Mucosa of descending colon (tissue), 3 donors: ENCODE measurements around the gene TPSG1. TPM values are rescaled to one million over a fixed set of nuclear protein-coding genes. Genes with fewer than 3 reads are reported as not detected.
A peak's percentile ranks its signal among the peaks of the same experiment; 100 is the strongest.

Experiments
- ATAC-seq: fragments of 200-7000 bp; cut with Tn5 transposase; one replicate; pipeline ENCODE4 v1.9.1; 2020; ENCODE audit warnings: mild to moderate bottlenecking, moderate library complexity
- DNase-seq, 3 donors: peaks; one replicate each; pipeline ENCODE4 v3.0.0-alpha.2; 2020
- H3K36me3 ChIP-seq: fragments of 200-600 bp; one replicate; pipeline ENCODE4 v1.8.0; 2021; ENCODE audit warnings: low read depth, mild to moderate bottlenecking
- H3K4me1 ChIP-seq: fragments of 200-600 bp; one replicate; pipeline ENCODE4 v1.8.0; 2021; ENCODE audit warnings: low read depth, mild to moderate bottlenecking
- H3K4me3 ChIP-seq: fragments of 200-600 bp; one replicate; pipeline ENCODE4 v1.8.0; 2021; ENCODE audit warnings: mild to moderate bottlenecking
- H3K9me3 ChIP-seq: fragments of 200-600 bp; one replicate; pipeline ENCODE4 v1.8.0; 2021; ENCODE audit warnings: mild to moderate bottlenecking
- intact Hi-C, 2 donors: fragments of 100-400 bp; cut with DNase I in 1 of 2; cut with micrococcal nuclease in 1 of 2; formaldehyde crosslinking; loops; one replicate each; pipeline versions ENCODE4 v1.11.0 to v1.11.1; 2022; cut with DNase I, micrococcal nuclease
- total RNA-seq, 3 donors: library from RNA; stranded (reverse); fragmentation: NEBNext Ultra II Directional in 2 of 3; extraction: Animal tissue kit (Norgen Biotek cat#: 25700) in 2 of 3; gene quantifications; one replicate each; pipeline versions ENCODE4 v1.2.1 to v1.2.4, GENCODE V29; 2021 to 2023
- TF ChIP-seq, protein P1 (sequence below): fragments of 200-600 bp; IDR thresholded peaks from one replicate; pipeline ENCODE4 v1.8.0; 2022; ENCODE audit warnings: antibody characterized with exemption, mild to moderate bottlenecking
- donor health status: DM: no; HTN: no; CAD: no; lungs with moderate emphysema.
- donor health status: DM: no; HTN: no; CAD: no.
- donor health status: DM: no; HTN: yes; CAD: no.

The TPSG1 gene
- total RNA-seq, 3 donors from 2014 or later: 23.3 to 61.3 (median 53.7) TPM

DNA sequence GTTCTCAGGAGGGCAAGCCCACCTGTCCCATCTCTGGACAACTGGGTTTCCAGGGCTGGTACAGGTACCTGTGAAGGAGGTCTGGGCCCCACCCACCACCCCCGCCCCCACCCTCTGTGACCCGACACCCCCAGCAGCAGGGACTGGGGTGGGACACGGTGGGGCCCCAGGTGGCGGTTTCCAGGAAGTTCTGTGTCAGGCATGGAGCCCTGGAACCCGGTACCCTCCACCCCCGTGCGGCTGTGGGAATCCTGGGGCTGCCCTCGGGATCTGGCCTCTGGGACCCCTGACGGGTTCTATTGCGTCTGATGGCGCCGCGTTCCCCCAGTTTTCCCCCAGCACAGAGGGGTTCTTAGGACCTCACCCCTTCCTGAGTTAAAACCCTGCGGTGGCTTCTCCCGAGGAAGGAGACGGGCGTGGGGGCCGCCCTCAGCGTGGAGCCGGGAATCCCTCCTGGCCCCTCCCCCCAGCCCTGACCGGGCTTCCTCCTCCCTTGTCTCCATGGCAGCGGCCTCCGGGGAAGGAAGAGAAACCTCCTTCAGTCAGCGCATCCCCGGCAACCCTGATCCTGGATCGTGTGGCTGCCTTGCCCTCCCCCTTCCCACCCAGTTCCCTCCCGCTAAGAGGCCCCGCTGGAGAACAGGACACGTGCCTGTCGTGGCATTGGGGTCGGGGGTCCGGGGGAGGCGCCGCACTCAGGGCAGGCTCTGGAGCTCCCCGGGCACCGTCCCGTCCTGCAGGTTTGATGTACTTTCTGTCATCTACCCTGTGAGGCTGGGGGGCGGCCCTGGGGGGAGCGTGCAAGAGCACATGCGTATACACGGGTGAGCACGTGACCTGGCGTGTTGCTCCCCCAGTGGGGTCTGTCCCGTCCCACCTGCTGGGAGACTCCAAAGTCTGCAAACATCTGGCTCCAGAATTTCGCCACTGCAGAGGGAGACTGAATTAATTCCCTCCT is 41.8 kb downstream of the TPSG1 start:
- no peaks in the 10 kb centered on the region for H3K9me3 ChIP-seq
- intact Hi-C loops: no loop called here
- H3K36me3 ChIP-seq: no peaks in the 10 kb centered on the region
- peaks cover 5% of the 10 kb centered on the region for H3K4me1 ChIP-seq
- ATAC-seq: peak; percentile 38
- H3K4me3 ChIP-seq: no peak overlapping the region
- TF ChIP-seq, protein P1, sequence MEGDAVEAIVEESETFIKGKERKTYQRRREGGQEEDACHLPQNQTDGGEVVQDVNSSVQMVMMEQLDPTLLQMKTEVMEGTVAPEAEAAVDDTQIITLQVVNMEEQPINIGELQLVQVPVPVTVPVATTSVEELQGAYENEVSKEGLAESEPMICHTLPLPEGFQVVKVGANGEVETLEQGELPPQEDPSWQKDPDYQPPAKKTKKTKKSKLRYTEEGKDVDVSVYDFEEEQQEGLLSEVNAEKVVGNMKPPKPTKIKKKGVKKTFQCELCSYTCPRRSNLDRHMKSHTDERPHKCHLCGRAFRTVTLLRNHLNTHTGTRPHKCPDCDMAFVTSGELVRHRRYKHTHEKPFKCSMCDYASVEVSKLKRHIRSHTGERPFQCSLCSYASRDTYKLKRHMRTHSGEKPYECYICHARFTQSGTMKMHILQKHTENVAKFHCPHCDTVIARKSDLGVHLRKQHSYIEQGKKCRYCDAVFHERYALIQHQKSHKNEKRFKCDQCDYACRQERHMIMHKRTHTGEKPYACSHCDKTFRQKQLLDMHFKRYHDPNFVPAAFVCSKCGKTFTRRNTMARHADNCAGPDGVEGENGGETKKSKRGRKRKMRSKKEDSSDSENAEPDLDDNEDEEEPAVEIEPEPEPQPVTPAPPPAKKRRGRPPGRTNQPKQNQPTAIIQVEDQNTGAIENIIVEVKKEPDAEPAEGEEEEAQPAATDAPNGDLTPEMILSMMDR: no peak
- DNase-seq: peak in 2 of 3 donors; percentile 48 to 61

DNA sequence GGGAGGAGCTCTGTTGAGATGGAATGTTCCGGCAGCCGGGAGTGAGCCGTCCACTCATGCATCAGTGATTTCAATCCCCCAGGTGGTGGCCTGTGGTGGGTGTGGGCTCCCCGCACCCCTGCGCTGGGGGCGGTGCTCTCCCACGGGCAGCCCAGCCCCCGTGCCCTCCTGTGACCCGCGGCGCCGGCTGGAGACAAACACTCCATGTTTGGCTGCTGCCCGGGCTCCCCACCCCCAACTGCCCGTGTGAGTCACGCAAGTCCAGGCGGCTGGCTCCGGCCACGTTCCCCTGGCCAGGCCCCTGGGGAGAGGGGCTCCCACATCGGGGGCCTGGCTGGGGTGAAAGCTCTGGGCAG is 42.8 kb downstream of the TPSG1 start:
- Histone ChIP-seq H3K4me3 (no peak overlapping the region), H3K4me1 (peaks cover 5% of the 10 kb centered on the region), H3K36me3 (no peaks in the 10 kb centered on the region), H3K9me3 (no peaks in the 10 kb centered on the region)
- ATAC-seq (peak; percentile 52), DNase-seq (peak; percentile 55 to 73 (median 68))
- intact Hi-C loops: no loop called here
- TF ChIP-seq, protein P1: no peak

DNA sequence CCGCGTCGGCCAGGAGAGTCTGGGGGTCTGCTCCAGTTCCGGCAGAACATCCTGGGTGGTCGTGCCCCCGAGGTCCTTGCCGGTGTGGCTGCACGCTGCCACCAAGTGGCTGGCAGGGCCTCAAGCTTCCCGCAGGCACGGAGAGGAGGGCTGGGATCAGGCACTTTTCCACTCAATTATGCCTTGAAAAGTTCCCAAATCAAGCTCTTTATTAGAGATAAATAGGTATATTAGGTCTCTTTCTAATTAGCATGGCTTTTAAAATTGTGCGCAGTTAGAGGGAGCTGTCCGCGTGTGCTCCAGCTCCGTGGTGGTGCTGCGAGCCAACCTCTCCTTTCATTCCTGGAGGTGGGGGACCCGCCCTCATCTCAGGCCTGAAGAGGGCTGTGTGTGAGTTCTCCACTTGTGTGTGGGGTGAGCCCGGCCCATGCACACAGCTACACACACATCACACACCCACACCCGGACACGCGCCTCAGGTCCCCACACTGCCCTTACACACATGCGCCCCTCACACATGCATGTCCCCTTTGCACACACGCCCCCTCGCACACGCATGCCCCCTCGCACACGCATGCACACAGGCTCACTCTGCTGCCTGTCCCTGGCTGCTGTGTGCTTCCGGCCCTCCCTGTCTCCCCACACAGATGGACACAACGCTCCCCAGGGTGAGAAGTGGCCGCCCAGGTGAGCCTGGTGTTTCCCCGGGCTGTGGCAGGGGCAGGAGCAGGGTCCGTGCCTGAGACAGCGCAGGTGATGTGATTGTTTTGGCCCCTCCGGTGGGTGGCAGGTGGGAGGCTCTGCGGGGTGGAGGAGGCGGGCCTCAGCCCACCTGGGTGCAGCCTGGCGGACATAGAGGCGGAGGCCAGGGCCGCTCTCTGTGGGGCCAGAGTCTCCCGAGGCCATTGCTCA is 43.4 kb downstream of the TPSG1 start:
- Histone ChIP-seq H3K9me3 (no peaks in the 10 kb centered on the region), H3K36me3 (no peaks in the 10 kb centered on the region), H3K4me1 (peaks cover 5% of the 10 kb centered on the region), H3K4me3 (no peak overlapping the region)
- TF ChIP-seq, protein P1: no peak
- intact Hi-C loops: no loop called here
- DNase-seq: no peak
- no peak for ATAC-seq

DNA sequence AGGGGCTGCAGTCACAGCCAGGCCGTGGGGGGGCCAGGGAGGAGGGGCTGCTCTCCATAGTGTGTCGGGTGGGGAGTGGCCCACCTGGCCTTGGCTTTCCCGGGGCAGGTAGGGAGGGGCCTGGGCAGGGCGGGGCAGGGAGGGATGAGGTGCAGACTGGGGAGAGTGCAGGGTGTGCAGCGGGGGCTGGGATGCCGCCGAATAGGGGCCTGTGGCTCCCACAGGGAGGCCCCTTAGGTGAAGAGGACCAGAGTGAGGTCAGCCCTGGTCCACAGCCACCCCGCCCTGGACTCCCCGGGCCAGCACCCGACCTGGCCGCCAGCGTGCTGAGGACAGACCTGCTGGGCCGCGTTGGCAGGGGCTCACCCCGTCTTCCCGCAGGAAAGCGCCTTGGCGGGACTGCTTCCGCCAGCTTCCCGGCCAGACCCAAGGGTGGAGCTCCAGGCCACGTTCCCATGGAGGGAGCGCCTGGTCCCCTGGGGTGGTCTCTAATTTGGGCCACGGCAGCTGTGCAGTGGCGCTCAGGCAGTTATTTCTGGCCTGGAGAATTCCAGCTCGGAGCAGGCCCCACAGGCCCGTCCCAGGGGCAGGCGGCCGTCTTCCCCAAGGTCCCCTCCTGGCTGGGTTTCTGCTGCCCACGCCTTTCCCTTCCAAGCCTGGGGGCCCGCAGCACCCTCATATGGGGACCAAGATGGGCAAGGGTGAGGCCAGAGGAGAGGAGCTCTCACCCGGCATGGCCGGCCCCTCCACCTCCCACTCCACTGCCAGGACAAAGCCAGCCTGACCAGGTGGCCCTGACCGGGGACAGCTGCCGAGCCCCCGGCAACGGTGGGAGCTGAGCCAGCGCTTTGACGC is 44.3 kb downstream of the TPSG1 start:
- Histone ChIP-seq H3K36me3 (no peaks in the 10 kb centered on the region), H3K4me1 (peaks cover 5% of the 10 kb centered on the region), H3K9me3 (no peaks in the 10 kb centered on the region), H3K4me3 (no peak overlapping the region)
- intact Hi-C loops: no loop called here
- DNase-seq (no peak), ATAC-seq (no peak)
- TF ChIP-seq, protein P1: no peak
